GM21717 (cell line): ENCODE results near the gene ENDOU.

Source experiments
- ATAC-seq: cut with Tn5 transposase; IDR thresholded peaks from one replicate; pipeline ENCODE4 v1.9.1; 2021; ENCODE audit warnings: mild to moderate bottlenecking, moderate library complexity; ENCODE audit not compliant: unreplicated experiment

Gene ENDOU

DNA sequence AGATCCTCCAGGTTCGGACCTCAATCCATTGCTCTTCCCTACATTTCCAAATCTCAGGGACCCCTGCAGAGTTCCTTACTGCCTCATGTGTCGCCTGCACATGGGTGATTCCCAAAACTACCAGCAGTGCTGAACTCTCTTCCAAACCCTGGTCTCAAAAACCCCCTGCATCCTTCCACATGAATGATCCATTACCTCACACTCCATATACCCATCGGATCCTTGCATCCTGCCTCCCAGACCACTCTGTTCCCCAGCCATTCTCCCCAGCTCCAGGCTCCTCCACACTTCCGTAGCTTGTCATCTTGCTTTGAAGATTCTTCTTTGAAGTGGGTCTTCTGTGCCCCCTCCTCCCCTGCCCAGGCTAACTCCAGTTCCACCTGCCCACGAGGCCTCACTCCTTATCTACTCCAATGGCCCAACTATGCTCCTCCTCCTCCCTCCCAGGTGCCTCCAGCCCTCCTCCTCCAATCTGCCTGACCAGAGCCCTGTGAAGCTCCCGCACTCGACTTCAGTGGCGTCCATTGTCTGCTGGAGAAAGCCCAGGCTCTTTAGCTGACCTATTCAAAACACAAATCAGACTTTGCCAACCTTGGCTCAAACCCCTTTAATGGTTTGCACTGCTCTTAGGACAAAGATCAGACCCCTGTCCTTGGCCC, 19.6 kb upstream of the ENDOU start:
- ATAC-seq: no peak

DNA sequence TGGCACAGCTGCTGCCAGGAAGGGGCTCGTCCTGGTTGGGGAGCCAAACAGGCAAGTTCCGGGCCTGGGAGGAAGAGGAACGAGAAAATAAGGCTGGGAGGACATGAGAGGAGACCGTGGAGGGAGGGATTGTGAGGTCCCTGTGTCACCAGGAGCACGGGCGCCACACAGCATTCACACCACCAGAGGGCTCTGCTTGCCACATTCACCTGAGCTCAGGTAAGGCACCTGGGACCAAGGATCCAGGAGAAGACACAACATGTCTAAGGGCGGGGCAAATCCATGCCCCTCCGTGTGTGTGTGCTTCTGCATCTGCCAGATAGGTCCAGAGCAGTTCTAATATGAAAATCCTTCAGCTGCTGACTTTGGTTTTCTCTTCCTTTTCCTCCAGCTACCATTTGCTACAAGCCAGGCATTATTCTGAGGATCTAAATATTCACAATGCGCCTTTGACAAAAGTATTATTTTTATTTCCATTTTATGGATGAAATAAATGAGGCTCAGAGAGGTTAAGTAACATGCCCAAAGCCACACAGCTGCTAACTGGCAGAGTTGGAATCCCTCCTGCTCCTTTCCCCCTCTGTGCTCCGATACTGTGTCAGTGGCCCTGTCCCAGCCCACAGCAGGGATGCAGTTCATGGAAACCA, 18.8 kb upstream of the ENDOU start:
- ATAC-seq: no peak

DNA sequence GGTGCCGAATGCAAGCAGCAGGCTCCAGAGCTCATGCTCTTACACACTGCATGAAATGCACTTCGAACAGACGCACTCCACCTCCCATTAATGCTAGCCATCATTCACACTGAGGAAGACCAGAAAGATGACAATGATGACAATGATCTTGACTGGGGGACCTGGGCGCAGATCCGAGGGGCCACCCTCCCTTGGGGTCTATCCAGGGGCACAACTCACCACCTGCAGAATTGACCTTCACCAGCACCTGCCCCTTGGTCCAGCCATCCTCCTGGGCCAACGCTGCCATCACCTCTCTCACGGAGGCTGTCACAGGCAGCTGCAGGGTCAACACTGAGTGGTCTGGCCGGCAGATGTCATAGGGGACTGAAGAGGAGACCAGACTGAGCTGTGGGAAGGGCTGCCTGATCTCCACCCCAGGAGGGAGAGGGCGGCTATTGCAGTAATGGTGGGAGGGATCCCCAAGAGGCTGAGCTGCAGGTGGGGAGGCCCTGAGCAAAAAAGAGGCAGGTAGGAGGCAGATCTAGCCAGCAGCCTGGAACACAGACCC, 18.1 kb upstream of the ENDOU start:
- no peak for ATAC-seq

DNA sequence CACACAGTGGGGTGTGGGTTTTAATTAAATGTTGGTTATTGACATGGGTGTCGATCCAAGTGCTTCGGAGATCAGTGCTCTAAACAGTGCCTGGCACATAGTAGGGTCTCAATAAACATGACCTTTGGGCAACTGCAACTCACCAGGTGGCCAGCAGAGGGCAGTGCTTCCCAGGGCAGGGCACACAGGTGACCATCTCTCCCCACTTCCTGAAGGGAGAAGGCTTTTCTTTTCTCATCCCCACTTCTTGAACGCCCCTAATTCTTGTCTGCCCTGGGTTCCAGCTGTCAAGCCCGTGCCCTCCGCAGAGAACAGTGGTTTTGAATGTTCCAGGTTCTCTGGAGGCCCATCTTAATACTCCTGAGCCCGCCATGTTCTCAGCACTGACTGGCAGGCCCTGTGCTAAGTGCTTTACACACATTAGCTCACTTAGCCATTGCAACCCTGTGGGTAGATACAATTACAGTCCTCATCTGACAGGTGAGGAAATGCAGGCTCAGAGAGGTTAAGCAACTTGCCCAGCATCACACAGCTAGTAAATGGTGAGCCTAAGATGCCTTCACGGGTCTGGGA, 17.0 kb upstream of the ENDOU start:
- no peak for ATAC-seq

DNA sequence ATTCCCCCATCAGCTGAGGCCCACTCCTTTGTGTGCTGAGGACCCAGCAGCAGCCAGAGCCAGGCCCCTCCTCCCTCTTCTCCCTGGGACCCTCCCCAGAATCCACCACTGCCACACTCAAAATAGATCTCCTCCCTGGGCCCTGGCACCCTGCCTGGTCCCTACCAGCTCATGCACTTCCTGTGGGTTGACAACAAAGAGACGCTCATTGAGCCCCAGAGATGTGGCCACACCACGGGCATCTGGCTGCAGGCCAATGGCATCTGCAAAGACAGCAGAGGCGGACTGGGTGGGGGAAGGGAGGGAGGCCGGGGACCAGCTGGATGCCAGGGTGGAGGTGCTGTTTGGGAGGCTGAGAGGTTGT, 16.0 kb upstream of the ENDOU start:
- no peak for ATAC-seq

DNA sequence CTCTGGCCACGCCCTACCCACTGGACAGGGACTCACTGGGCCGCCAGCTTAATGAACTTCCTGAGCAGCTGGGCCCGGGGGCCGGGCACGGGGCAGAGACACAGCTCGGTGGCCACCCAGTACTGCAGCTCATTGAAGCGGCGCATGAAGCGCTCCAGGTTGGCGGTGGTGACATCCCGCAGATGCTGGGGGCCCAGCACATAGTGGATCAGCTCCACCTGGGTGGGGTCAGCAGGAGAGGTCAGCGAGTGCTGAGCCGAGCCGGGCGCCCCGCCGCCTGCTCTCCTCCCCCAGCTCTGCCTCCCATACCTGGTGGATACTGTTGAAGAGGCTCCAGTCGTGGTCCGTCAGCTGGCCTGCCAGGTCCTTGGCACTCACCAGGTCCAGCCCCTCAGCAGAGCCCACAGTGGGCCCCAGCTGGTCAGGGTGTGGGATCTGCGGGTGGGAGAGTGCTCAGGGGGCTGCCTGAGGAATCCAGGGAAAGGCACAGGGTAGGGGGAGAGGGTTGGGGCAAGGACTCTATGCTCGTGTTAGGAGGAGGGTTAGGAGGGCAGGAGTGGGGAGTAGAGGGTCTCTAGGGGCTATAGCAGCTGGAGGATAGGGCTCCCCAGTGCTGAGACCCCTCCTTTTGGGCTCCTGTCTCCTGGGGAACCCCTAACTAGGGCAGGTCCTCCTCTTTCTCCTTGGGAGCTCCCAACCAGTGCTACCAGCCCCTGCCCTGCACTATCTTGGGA, 15.5 kb upstream of the ENDOU start:
- peak; percentile 36 for ATAC-seq

DNA sequence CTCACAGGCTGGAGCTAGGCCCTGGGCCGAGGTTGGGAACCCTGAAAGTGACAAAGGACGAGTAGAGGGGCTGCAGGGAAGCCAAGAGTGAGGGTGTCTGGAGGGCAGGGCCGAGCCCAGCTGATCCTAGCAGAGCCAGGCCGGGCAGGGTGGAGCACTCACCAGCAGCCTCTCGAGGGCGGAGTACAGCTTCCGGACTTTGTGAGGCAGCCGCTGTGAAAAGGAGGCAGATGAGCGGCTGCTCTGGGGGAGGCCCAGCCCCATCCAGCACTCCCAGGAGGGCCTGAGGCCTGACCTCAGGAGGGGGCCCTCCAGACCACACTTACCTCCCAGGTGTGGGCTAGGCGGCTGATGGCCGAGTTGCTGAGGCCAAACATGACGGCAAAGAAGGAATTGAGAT, 14.7 kb upstream of the ENDOU start:
- peak; percentile 56 for ATAC-seq

DNA sequence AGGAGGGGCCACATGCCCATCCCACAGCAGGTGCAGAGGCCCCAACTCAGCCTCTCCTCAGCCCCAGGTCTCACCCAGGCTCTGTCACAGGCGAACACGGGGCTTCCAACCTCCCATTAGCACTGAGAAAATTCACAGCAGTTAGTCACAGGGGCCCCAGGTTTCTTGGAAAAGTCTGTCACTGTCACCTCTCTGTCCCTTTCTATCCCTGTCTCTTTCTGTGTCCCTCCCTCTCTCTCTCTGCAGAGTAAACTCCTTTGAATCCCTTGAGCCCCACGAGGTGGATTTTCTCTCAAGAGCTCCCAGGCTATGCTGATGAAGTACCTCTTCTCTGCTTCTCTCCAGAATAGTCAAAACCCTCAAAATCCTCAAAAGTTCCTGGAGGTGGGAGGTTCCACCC, 14.0 kb upstream of the ENDOU start:
- ATAC-seq: no peak

DNA sequence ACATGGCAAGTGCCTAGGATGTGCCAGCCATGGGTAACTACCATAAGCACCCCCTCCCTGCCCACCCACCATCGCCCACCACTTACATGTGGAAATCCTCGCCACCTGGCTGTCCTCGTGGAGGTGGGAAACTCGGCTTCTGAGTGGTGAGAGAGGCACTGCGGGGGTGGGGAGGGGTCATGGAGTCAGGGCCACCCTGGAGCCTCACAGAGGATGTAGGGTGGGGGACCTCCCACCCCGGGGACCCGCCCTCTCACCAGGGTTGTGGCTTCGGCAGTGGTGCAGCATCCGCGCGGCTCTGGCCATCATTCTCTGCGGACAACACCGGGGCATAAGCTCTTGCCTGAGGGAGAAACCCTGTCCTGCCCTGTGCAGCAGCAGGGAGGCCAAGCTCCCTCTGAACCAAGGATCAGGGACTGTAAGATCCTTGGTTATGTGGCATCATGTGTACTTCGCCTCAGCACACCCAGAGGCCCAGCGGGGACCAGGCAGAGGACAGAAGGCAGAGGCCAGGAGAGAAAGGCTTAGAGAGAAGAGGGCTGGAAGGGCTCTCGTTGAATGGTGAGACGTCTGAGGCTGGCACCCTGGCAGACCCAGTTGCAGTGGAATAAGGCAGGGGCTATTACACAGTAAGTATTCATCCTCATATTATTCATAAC, 12.8 kb upstream of the ENDOU start:
- no peak for ATAC-seq

DNA sequence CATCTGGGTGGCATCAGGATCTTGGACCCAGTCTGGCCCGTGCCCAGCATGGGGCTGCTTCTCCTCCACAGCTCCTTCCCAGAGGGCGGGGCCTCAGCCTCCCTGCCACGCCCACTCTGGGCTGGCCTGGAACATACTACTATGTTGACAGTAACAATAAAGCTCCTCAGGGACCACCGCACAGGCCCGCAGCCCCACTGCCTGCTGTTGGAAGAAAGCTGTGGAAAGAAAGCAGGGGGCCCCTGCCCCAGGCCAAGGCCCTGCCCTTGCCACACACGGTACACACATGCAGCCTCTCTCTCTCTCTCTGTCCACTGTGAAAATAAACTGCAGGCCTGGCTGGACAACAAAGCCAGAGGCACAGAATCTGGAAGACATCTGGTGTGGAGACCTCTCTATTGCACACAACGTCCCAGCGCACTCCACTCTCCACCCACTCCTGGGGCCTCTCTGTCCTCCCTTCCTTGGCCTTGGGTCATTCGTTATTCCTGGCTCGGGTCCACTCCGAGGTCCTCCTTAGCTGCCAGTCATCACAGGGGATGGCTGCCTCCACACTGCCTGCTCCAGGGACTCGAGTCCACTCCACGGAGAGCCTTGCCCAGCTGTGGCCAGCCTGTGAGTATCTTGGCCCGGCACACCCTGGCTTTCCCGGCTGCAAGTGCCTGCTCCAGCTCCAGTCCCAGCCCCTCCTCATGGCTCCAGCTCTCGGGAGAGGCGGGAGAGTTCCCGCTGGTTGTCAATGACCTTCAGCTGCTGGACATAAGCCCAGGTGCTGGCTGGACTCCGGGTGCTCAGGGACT, 11.8 kb upstream of the ENDOU start:
- no peak for ATAC-seq

DNA sequence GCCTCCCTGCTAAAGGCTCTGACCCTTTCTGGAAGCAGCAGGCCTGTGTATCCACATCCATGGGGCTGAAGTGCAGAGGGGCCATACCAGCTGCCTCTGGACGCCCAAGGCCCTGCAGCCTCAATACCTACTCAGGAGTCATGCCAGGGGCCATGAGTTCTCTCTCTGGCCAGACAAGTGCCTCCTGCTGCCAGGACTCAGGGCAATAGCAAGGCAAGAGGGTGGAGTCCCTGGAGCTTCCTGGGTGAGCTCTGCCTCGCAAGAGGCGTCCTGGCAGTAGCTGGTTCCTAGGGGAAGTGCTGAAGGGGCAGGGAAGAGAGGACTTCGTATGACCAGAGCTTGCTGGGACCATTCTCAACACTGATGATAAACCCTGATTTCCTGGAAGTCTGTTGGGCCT, 10.9 kb upstream of the ENDOU start:
- no peak for ATAC-seq

DNA sequence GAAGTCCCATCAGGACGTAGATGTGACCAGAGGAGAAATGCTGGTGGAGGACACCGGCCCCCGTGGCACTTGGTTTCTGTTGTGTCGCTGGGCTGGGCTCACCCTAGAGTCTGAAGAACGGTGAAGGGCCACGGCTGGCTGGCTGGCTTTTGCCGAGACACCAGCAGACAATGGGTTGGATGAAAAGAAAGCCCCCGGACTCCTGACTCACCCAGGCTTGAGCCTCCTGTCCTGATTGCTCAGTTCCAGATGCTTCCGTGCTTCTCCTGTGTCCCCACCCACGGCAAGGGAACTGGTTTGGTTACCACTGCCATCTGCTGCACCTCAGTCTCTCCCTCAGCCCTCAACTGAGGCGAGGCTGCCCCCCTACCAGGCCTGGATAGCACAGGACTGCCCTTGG, 10.4 kb upstream of the ENDOU start:
- ATAC-seq: no peak

DNA sequence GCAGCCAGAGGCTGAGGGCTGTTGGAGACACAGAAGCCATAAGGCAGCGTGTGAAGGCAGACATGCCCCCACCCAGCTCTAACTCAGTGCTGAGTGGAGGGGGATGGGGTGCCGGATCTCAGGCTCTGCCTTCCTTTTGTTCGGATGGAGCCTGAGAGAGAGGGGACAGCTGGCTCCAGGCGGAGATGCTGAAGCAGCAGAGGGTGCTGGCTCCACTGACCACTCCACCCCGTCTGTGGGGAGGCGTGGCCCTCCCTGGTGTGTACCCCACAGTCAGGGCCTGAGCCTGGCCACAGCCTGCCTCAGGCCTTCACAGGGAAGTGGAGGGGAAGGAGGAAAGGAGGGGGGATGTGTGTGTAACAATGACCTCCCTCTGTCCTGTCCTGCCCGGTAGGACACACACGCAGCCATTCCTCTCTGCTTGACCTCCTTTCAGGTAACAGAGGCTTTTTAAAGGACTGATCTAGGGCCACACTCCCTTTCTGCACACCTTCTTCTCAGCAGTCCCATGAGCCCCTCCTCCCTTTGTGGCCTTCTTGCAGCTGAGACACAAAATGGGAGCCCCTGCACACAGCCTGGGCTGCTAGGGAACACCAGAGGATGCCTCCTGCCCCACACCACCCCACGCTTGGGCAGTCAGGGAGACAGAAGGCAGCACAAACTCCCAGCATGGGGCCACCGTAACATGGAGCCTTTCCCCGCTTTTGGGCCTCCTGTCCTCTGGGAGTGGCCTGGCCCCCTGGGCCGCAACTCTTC, 9.6 kb upstream of the ENDOU start:
- ATAC-seq: no peak

DNA sequence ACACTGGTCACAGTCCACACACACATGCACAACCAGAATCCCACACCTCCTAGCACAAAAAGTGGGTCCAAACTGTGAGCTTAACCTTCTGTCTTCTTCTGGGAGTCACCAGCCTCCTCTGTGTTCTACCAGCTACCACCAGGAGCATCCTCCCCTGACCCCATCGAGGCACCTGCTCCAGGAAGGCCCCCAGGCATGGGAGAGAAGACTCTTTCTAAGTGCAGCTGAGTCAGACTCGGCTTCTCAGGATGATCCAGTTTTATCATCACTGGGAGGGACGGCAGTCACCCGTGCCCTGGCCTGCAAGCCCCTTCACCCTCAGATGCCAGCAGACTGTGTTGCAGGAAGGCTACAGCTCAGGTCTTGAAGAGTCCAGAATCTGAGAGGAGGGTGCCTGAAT, 7.9 kb upstream of the ENDOU start:
- ATAC-seq: no peak

DNA sequence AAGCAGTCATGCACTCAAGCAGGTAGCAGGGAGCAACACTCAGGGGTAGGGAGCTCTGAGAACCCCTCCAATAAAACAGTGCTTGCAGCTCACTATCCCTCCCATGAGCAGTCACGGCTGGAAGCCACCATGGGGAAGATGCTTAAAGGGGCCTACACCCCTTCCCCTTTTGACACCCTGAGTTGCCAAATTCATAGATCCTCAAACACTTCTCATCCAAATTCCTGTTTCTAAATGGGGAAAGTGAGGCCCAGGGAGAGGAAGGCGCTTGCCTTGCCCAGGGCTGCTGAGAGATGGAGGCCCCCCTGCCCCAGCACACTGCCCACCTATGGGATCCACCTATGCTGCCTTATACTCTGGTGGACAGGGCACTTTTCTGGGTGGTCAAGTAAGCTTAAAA, 7.2 kb upstream of the ENDOU start:
- no peak for ATAC-seq

DNA sequence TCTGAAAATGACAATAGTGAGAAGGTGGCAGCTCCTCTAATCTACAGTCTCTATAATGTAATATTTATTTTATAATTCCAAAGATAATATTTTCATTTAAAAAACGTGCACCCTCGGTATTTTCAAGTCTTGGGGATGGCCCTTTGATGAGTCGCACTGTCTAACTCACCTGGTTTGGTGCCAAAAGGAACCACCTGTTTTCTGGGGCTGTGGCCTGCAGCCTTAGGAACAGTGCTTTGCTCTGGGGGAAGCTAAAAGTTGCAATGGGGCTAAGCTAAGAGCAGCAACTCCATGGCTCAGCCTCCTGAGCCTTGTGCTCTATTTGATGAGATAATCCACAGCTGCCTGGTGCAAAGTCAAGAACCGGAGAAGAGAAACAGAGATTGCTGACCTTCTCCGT, 6.4 kb upstream of the ENDOU start:
- ATAC-seq: no peak

DNA sequence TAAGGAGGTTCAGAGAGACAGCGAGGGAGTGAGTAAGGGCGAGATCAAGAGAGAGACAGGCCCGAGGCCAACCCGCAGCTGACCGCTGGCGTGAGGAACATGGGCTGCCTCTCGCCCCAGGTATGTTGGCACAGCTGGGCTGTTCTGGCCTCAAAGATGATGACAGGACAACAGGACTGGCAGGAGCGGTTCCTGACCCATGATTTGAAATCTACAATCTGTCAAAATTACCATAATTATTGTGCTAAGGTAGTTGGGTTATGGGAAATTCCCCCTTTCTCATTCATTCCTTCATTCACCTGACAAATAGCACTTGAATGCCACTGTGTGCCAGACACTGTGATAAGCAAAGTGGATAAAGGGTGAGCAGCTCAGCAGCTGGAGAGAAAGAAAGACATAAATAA, 5.1 kb upstream of the ENDOU start:
- ATAC-seq: no peak

DNA sequence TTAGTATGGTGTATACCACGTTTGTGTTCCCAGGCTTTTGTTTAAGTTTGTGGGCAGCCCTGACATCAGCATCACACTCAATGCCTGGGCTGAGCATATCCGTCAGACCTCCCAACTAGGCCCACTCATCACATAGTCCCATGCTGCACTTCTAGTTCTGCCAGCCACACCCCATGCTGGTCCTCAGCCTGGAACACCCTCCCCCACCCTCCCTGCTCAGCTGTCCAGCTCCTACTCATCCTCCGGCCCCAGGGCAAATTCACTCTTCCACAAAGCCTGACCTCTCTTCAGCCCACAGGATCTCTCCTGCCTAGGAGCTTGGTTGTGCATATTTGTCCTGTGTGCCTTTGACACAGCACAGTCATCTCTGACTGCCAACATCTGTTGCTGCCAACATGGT, 3.9 kb upstream of the ENDOU start:
- ATAC-seq: no peak

DNA sequence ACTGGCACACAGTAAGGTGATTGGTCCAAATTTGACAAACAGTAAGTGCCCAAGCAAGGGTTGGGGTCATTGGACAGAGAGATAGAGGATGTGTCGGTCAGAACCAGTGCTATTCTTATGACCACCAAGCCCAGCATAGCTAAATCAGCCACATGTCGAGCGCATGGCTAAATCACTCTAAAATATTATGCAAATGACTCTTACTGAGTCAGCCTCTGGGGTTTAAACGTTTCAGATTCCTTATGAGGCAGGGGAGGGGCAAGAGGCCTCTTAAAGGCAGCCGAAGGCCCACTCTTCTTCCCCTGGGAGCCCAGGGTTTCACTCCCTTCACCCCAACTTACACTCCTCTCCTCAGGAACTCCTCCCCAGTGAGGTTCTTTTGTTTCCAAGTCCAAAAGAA, 603 bp upstream of the ENDOU start:
- ATAC-seq: peak; percentile 88
